A549 (cell line): ENCODE data around the gene GRIK2. TPM values are rescaled to one million over a fixed set of nuclear protein-coding genes. Genes with fewer than 3 reads are reported as not detected.

Experiments
- ATAC-seq, 2 experiments: fragments of 200-7000 bp in 1 of 2; fragments of >200 bp in 1 of 2; cut with Nextera tagmentation in 1 of 2; cut with Tn5 transposase in 1 of 2; 3 replicates each; pipeline versions ENCODE4 v1.8.0 to v1.9.1; 2018 to 2020; ENCODE audit warnings: mild to moderate bottlenecking in 1 of 2, moderate library complexity in 1 of 2
- CTCF ChIA-PET: fragments of 300-600 bp; sonication (Branson Sonifier 250); formaldehyde crosslinking; extraction: SDS; loops from one replicate; lab custom pipeline; 2021; ENCODE audit warnings: antibody characterized with exemption, inconsistent platforms; lab: Yijun Ruan, JAX
- POLR2A ChIA-PET: fragments of 350-600 bp; formaldehyde crosslinking; extraction: SDS; loops from one replicate; lab custom pipeline; 2021; ENCODE audit warnings: antibody characterized with exemption, inconsistent platforms; lab: Yijun Ruan, JAX
- DNase-seq, 2 experiments: peaks; one replicate each; pipeline versions ENCODE4 v3.0.0 to v3.0.0-alpha.2; 2011 to 2016; ENCODE audit warnings: low read depth in 1 of 2, low spot score in 1 of 2
- FAIRE-seq: peaks from 2 replicates; lab custom pipeline; 2011; peaks lifted over from hg19 to GRCh38; lab: Jason Lieb, UNC
- H3K27ac ChIP-seq, 2 experiments: fragments of >200 bp; sonication (Bioruptor Twin); formaldehyde crosslinking; 3 replicates each; pipeline ENCODE4 v1.5.1; 2016 to 2017
- H3K4me1 ChIP-seq: fragments of >200 bp; sonication (Bioruptor Twin); formaldehyde crosslinking; 3 replicates; pipeline ENCODE4 v1.6.1; 2016
- H3K4me2 ChIP-seq: fragments of >200 bp; sonication (Bioruptor Twin); formaldehyde crosslinking; 3 replicates; pipeline ENCODE4 v1.6.1; 2016
- H3K4me3 ChIP-seq: fragments of >200 bp; sonication (Bioruptor Twin); formaldehyde crosslinking; 3 replicates; pipeline ENCODE4 v1.5.1; 2016
- H3K9me3 ChIP-seq: fragments of >200 bp; sonication (Bioruptor Twin); formaldehyde crosslinking; 3 replicates; pipeline ENCODE4 v1.6.1; 2016
- ATOH8 ChIP-seq: fragments of 250-450 bp; sonication (Bioruptor Pico); IDR thresholded peaks from 2 replicates; pipeline ENCODE4 v1.5.0; 2020; ENCODE audit warnings: low read depth, mild to moderate bottlenecking, moderate library complexity
- BCL3 ChIP-seq: fragments of >200 bp; sonication (Bioruptor Twin); formaldehyde crosslinking; IDR thresholded peaks from 3 replicates; pipeline ENCODE4 v1.6.1; 2016
- CBX2 ChIP-seq: fragments of 200-600 bp; sonication (generic); IDR thresholded peaks from 2 replicates; pipeline ENCODE4 v1.6.1; 2016; ENCODE audit warnings: low read depth, mild to moderate bottlenecking, borderline replicate concordance
- CBX8 ChIP-seq: fragments of 200-600 bp; sonication (generic); IDR thresholded peaks from 2 replicates; pipeline ENCODE4 v1.6.1; 2016
- CEBPB ChIP-seq, 2 experiments: fragments of >200 bp in 1 of 2; sonication (Bioruptor Twin) in 1 of 2; formaldehyde crosslinking in 1 of 2; IDR thresholded peaks; 2 replicates each; pipeline ENCODE4 v1.6.1; 2012 to 2016
- CHD2 ChIP-seq: fragments of 150-350 bp; IDR thresholded peaks from 2 replicates; pipeline ENCODE4 v1.6.1; 2014; ENCODE audit warnings: low read length; ENCODE audit not compliant: partially characterized antibody
- EHF ChIP-seq: fragments of 250-450 bp; sonication (Bioruptor Pico); IDR thresholded peaks from 2 replicates; pipeline ENCODE4 v1.5.0; 2020; ENCODE audit warnings: mild to moderate bottlenecking
- FOXS1 ChIP-seq: fragments of 250-450 bp; sonication (Bioruptor Pico); IDR thresholded peaks from 2 replicates; pipeline ENCODE4 v1.5.0; 2020; ENCODE audit warnings: mild to moderate bottlenecking, moderate library complexity
- GATA3 ChIP-seq: IDR thresholded peaks from 2 replicates; pipeline ENCODE4 v1.6.1; 2012; ENCODE audit warnings: borderline replicate concordance
- HEYL ChIP-seq: fragments of 250-450 bp; sonication (Bioruptor Pico); IDR thresholded peaks from 2 replicates; pipeline ENCODE4 v1.8.0; 2021; ENCODE audit warnings: mild to moderate bottlenecking, moderate library complexity
- HOXB13 ChIP-seq: fragments of 250-450 bp; sonication (Bioruptor Pico); IDR thresholded peaks from 2 replicates; pipeline ENCODE4 v1.5.0; 2020; ENCODE audit warnings: low read depth, mild to moderate bottlenecking, moderate library complexity
- HOXB5 ChIP-seq: fragments of 250-450 bp; sonication (Bioruptor Pico); IDR thresholded peaks from 2 replicates; pipeline ENCODE4 v1.5.0; 2020; ENCODE audit warnings: mild to moderate bottlenecking, moderate library complexity
- JUN ChIP-seq, 2 experiments: fragments of >200 bp; sonication (Bioruptor Twin); formaldehyde crosslinking; IDR thresholded peaks; 2 replicates in 1 of 2; 3 replicates in 1 of 2; pipeline ENCODE4 v1.6.1; 2016 to 2017
- KDM1A ChIP-seq: fragments of 200-600 bp; sonication (generic); IDR thresholded peaks from 2 replicates; pipeline ENCODE4 v1.6.1; 2016; ENCODE audit warnings: low read depth, mild to moderate bottlenecking
- KDM5A ChIP-seq: fragments of 200-600 bp; sonication (generic); IDR thresholded peaks from 2 replicates; pipeline ENCODE4 v1.6.1; 2016; ENCODE audit warnings: antibody characterized with exemption, mild to moderate bottlenecking
- MAZ ChIP-seq: fragments of 150-350 bp; IDR thresholded peaks from 2 replicates; pipeline ENCODE4 v1.6.1; 2014; ENCODE audit warnings: antibody characterized with exemption, low read depth, low read length, borderline replicate concordance
- NFE2L2 ChIP-seq: fragments of 150-350 bp; conservative IDR thresholded peaks from 2 replicates; pipeline ENCODE4 v1.6.1; 2014; ENCODE audit warnings: low read length
- NPAS2 ChIP-seq: fragments of 250-450 bp; sonication (Bioruptor Pico); IDR thresholded peaks from 2 replicates; pipeline ENCODE4 v1.8.0; 2022; ENCODE audit warnings: mild to moderate bottlenecking, moderate library complexity, borderline replicate concordance
- NR3C1 ChIP-seq: fragments of >200 bp; sonication (Bioruptor Twin); formaldehyde crosslinking; IDR thresholded peaks from 3 replicates; pipeline ENCODE4 v1.6.1; 2017
- PHF8 ChIP-seq: fragments of 200-600 bp; sonication (generic); IDR thresholded peaks from 2 replicates; pipeline ENCODE4 v1.6.1; 2016; ENCODE audit warnings: low read depth, mild to moderate bottlenecking, antibody characterized with exemption, moderate library complexity, borderline replicate concordance
- POLR2AphosphoS2 ChIP-seq: conservative IDR thresholded peaks from 2 replicates; pipeline ENCODE4 v1.6.1; 2012; ENCODE audit warnings: low read length, improper control_type of control experiment, inconsistent platforms
- RAD21 ChIP-seq, 2 experiments: fragments of >200 bp in 1 of 2; sonication (Bioruptor Twin) in 1 of 2; formaldehyde crosslinking in 1 of 2; IDR thresholded peaks in 1 of 2; conservative IDR thresholded peaks in 1 of 2; 2 replicates in 1 of 2; 3 replicates in 1 of 2; pipeline ENCODE4 v1.6.1; 2012 to 2018; ENCODE audit warnings: inconsistent platforms in 1 of 2
- REST ChIP-seq: fragments of 200-600 bp; sonication (generic); IDR thresholded peaks from 2 replicates; pipeline ENCODE4 v1.6.1; 2016; ENCODE audit warnings: antibody characterized with exemption, mild to moderate bottlenecking, moderate library complexity
- SMC3 ChIP-seq: fragments of >200 bp; sonication (Bioruptor Twin); formaldehyde crosslinking; IDR thresholded peaks from 3 replicates; pipeline ENCODE4 v1.6.1; 2018; ENCODE audit warnings: inconsistent platforms
- SREBF2 ChIP-seq: fragments of 450-650 bp; IDR thresholded peaks from 2 replicates; pipeline ENCODE4 v1.6.1; 2014; ENCODE audit warnings: mild to moderate bottlenecking, moderate library complexity
- TFCP2L1 ChIP-seq: fragments of 250-450 bp; sonication (Bioruptor Pico); IDR thresholded peaks from 2 replicates; pipeline ENCODE4 v1.5.0; 2021; ENCODE audit warnings: mild to moderate bottlenecking
- ZFP36 ChIP-seq: fragments of 450-650 bp; IDR thresholded peaks from 2 replicates; pipeline ENCODE4 v1.6.1; 2014; ENCODE audit warnings: borderline replicate concordance; ENCODE audit not compliant: partially characterized antibody
- WGBS: methylation state at CpG from one replicate; pipeline ENCODE4 v1.1.6; 2017; ENCODE audit errors: missing lambda C conversion rate; 5-methylcytosine and 5-hydroxymethylcytosine counted together
- polyA plus RNA-seq, 4 experiments: library from polyadenylated mRNA; depleted of rRNA in 3 of 4; stranded (reverse); fragments of >200 nt; fragmentation: RNase III in 1 of 4; extraction: RNeasy Plus Mini Kit Qiagen cat#74134 plus additional on column Dnase treatment in 1 of 4; gene quantifications; 2 replicates in 3 of 4; 3 replicates in 1 of 4; pipeline ENCODE4 v1.2.3, GENCODE V29; 2011 to 2017

The GRIK2 gene
- polyA plus RNA-seq, 2 of the 4 experiments (the other 2 are of a cell fraction): 0.56 to 0.65 TPM

GRCh38 chr6:101686653-101687052 lies 293.1 kb downstream of the GRIK2 start:
- ChIA-PET POLR2A (no interaction called here), CTCF (no interaction called here)
- Histone ChIP-seq H3K4me1 (no peaks in the 10 kb centered on the region), H3K9me3 (no peaks in the 10 kb centered on the region), H3K4me3 (no peak overlapping the region), H3K4me2 (no peak overlapping the region), H3K27ac (no peak overlapping the region)
- no peak for TF ChIP-seq MAZ
- no peak for TF ChIP-seq CBX2
- TF ChIP-seq HOXB5 (CRISPR knock-in tag): no peak
- TF ChIP-seq POLR2AphosphoS2: no peak
- TF ChIP-seq HOXB13: no peak
- TF ChIP-seq FOXS1 (CRISPR knock-in tag): no peak
- TF ChIP-seq CBX8: no peak
- no peak for TF ChIP-seq REST
- TF ChIP-seq RAD21 (conservative IDR thresholded peaks at IDR 0.05 in 1 of 2, IDR thresholded peaks at IDR 0.05 in 1 of 2): no peak
- TF ChIP-seq NPAS2 (CRISPR knock-in tag): no peak
- no peak for TF ChIP-seq ZFP36
- no peak for TF ChIP-seq CEBPB (IDR thresholded peaks at IDR 0.05)
- TF ChIP-seq KDM1A: no peak
- TF ChIP-seq NFE2L2: no peak
- TF ChIP-seq ATOH8 (CRISPR knock-in tag): no peak
- TF ChIP-seq KDM5A: no peak
- TF ChIP-seq PHF8: no peak
- no peak for TF ChIP-seq JUN (IDR thresholded peaks at IDR 0.05)
- 28% methylated on average over 3 of the region's 3 CpGs for WGBS
- ATAC-seq (no peak), FAIRE-seq (no peak), DNase-seq (no peak)

GRCh38 chr6:101689156-101689555 lies 295.6 kb downstream of the GRIK2 start:
- no peak overlapping the region for H3K4me3 ChIP-seq
- no peaks in the 10 kb centered on the region for H3K4me1 ChIP-seq
- no peaks in the 10 kb centered on the region for H3K9me3 ChIP-seq
- 29% methylated on average over 1 of the region's 1 CpG for WGBS
- H3K27ac ChIP-seq: no peak overlapping the region
- no peak for ATAC-seq
- POLR2A ChIA-PET: no interaction called here
- CTCF ChIA-PET: no interaction called here
- DNase-seq: no peak
- no peak overlapping the region for H3K4me2 ChIP-seq
- no peak for TF ChIP-seq KDM5A
- TF ChIP-seq HOXB5 (CRISPR knock-in tag): no peak
- TF ChIP-seq HEYL (CRISPR knock-in tag): no peak
- no peak for TF ChIP-seq HOXB13
- TF ChIP-seq EHF: no peak
- TF ChIP-seq SREBF2: no peak
- TF ChIP-seq GATA3: no peak
- no peak for TF ChIP-seq CHD2
- no peak for TF ChIP-seq TFCP2L1
- TF ChIP-seq NR3C1: no peak
- TF ChIP-seq KDM1A: no peak
- no peak for TF ChIP-seq SMC3
- no peak for TF ChIP-seq NPAS2 (CRISPR knock-in tag)
- no peak for TF ChIP-seq BCL3
- no peak for FAIRE-seq
